IPS-20b (cell line): Measurements from ENCODE around the gene VDR.

Source experiments
- H3K27ac ChIP-seq: one replicate; pipeline ENCODE4 v1.5.1; 2013; ENCODE audit warnings: low read length
- H3K27me3 ChIP-seq: 2 replicates; pipeline ENCODE4 v1.6.1; 2013; ENCODE audit warnings: mild to moderate bottlenecking, low read length, inconsistent platforms; ENCODE audit not compliant: insufficient read depth
- H3K36me3 ChIP-seq: 2 replicates; pipeline ENCODE4 v1.6.1; 2013; ENCODE audit warnings: low read depth, mild to moderate bottlenecking, inconsistent platforms, low read length, moderate library complexity; ENCODE audit not compliant: insufficient read depth
- H3K4me1 ChIP-seq: 2 replicates; pipeline ENCODE4 v1.6.1; 2013; ENCODE audit warnings: mild to moderate bottlenecking, control low read depth, inconsistent platforms, low read length, moderate library complexity; ENCODE audit not compliant: insufficient read depth
- H3K4me3 ChIP-seq: 2 replicates; pipeline ENCODE4 v1.5.1; 2013; ENCODE audit warnings: mild to moderate bottlenecking, low read length, inconsistent platforms
- H3K9ac ChIP-seq: 2 replicates; pipeline ENCODE4 v1.6.1; 2013; ENCODE audit warnings: low read depth, mild to moderate bottlenecking, inconsistent platforms, low read length, moderate library complexity
- H3K9me3 ChIP-seq: 2 replicates; pipeline ENCODE4 v1.6.1; 2013; ENCODE audit warnings: mild to moderate bottlenecking, low read depth, low read length, inconsistent platforms; ENCODE audit not compliant: insufficient read depth

The VDR gene

GRCh38 chr12:47841910-47842309, 62.9 kb downstream of the VDR start:
- Histone ChIP-seq H3K4me3 (no peak overlapping the region), H3K36me3 (no peaks in the 10 kb centered on the region), H3K27me3 (peaks cover 5% of the 10 kb centered on the region; the same call in 1 of the 2 replicates), H3K27ac (no peak overlapping the region), H3K9me3 (no peaks in the 10 kb centered on the region), H3K4me1 (peaks cover 9% of the 10 kb centered on the region; the same call in 1 of the 2 replicates), H3K9ac (no peak overlapping the region)

GRCh38 chr12:47841501-47841900, 63.3 kb downstream of the VDR start:
- peaks cover 5% of the 10 kb centered on the region; the same call in 1 of the 2 replicates for H3K27me3 ChIP-seq
- no peak overlapping the region for H3K27ac ChIP-seq
- no peak overlapping the region for H3K4me3 ChIP-seq
- no peaks in the 10 kb centered on the region for H3K9me3 ChIP-seq
- no peak overlapping the region for H3K9ac ChIP-seq
- no peaks in the 10 kb centered on the region for H3K36me3 ChIP-seq
- peaks cover 9% of the 10 kb centered on the region; the same call in 1 of the 2 replicates for H3K4me1 ChIP-seq

- Histone ChIP-seq H3K27me3 (peaks cover 5% of the 10 kb centered on the region; the same call in 1 of the 2 replicates), H3K4me3 (no peak overlapping the region), H3K27ac (no peak overlapping the region), H3K9me3 (no peaks in the 10 kb centered on the region), H3K36me3 (no peaks in the 10 kb centered on the region), H3K4me1 (peaks cover 12% of the 10 kb centered on the region; the same call in 1 of the 2 replicates), H3K9ac (no peak overlapping the region)
Observed at GRCh38 chr12:47840571-47840970, 64.2 kb downstream of the VDR start.

GRCh38 chr12:47839214-47839876, 65.4 kb downstream of the VDR start:
- Histone ChIP-seq H3K4me3 (no peak overlapping the region), H3K9ac (no peak overlapping the region), H3K27me3 (peaks cover 5% of the 10 kb centered on the region; the same call in 1 of the 2 replicates), H3K27ac (no peak overlapping the region), H3K9me3 (no peaks in the 10 kb centered on the region), H3K36me3 (no peaks in the 10 kb centered on the region), H3K4me1 (peaks cover 14% of the 10 kb centered on the region; the same call in 1 of the 2 replicates)

- H3K9me3 ChIP-seq, result no peaks in the 10 kb centered on the region
Observed at GRCh38 chr12:47838286-47838931, 66.4 kb downstream of the VDR start.

GRCh38 chr12:47837190-47838171, 67.3 kb downstream of the VDR start:
- Histone ChIP-seq H3K4me3 (no peak overlapping the region), H3K27ac (no peak overlapping the region), H3K36me3 (no peaks in the 10 kb centered on the region), H3K27me3 (no peaks in the 10 kb centered on the region), H3K9me3 (no peaks in the 10 kb centered on the region), H3K4me1 (peaks cover 9% of the 10 kb centered on the region; the same call in 1 of the 2 replicates), H3K9ac (no peak overlapping the region)

More at GRCh38 chr12:47838286-47838931, 66.4 kb downstream of the VDR start:
- H3K4me1 ChIP-seq, result peaks cover 9% of the 10 kb centered on the region; the same call in 1 of the 2 replicates
- no peak overlapping the region for H3K27ac ChIP-seq
- no peak overlapping the region for H3K9ac ChIP-seq
- no peaks in the 10 kb centered on the region for H3K36me3 ChIP-seq
- no peak overlapping the region for H3K4me3 ChIP-seq
- peaks cover 2% of the 10 kb centered on the region; the same call in 1 of the 2 replicates for H3K27me3 ChIP-seq

- Histone ChIP-seq H3K9ac (no peak overlapping the region), H3K27me3 (no peaks in the 10 kb centered on the region), H3K4me1 (peaks cover 9% of the 10 kb centered on the region; the same call in 1 of the 2 replicates), H3K36me3 (no peaks in the 10 kb centered on the region), H3K9me3 (no peaks in the 10 kb centered on the region), H3K4me3 (no peak overlapping the region), H3K27ac (no peak overlapping the region)
Observed at GRCh38 chr12:47835831-47836155, 69.0 kb downstream of the VDR start.

GRCh38 chr12:47835006-47835830, 69.6 kb downstream of the VDR start:
- H3K9me3 ChIP-seq, result no peaks in the 10 kb centered on the region
- no peaks in the 10 kb centered on the region for H3K27me3 ChIP-seq
- H3K4me3 ChIP-seq, result no peak overlapping the region
- peaks cover 9% of the 10 kb centered on the region; the same call in 1 of the 2 replicates for H3K4me1 ChIP-seq
- H3K36me3 ChIP-seq, result no peaks in the 10 kb centered on the region
- no peak overlapping the region for H3K27ac ChIP-seq
- no peak overlapping the region for H3K9ac ChIP-seq

- H3K36me3 ChIP-seq, result no peaks in the 10 kb centered on the region
- H3K27ac ChIP-seq, result no peak overlapping the region
- no peaks in the 10 kb centered on the region for H3K9me3 ChIP-seq
- no peaks in the 10 kb centered on the region for H3K27me3 ChIP-seq
- H3K4me3 ChIP-seq, result no peak overlapping the region
- no peak overlapping the region for H3K9ac ChIP-seq
- H3K4me1 ChIP-seq, result peaks cover 10% of the 10 kb centered on the region
Observed at GRCh38 chr12:47834199-47834903, 70.4 kb downstream of the VDR start.

GRCh38 chr12:47833591-47834012, 71.2 kb downstream of the VDR start:
- peaks cover 15% of the 10 kb centered on the region for H3K4me1 ChIP-seq
- H3K9ac ChIP-seq, result no peak overlapping the region
- no peak overlapping the region for H3K27ac ChIP-seq
- H3K36me3 ChIP-seq, result no peaks in the 10 kb centered on the region
- no peaks in the 10 kb centered on the region for H3K9me3 ChIP-seq
- H3K4me3 ChIP-seq, result no peak overlapping the region
- no peaks in the 10 kb centered on the region for H3K27me3 ChIP-seq
